Natural killer cell (primary cell): ENCODE results near the gene GSTM5. TPM values are rescaled to one million over a fixed set of nuclear protein-coding genes. Genes with fewer than 3 reads are reported as not detected.
A peak's percentile ranks its signal among the peaks of the same experiment; 100 is the strongest.
"Not testable (repeated sequence)": the region's sequence is repeated elsewhere in the genome, so short reads cannot be mapped to it uniquely, and the experiment has no call there.

Source experiments
- ATAC-seq, 3 donors: fragments of 150-1000 bp in 2 of 3; fragments of 200-7000 bp in 1 of 3; cut with Tn5 transposase; 1 replicate in 1 of 3; 2 replicates in 2 of 3; pipeline ENCODE4 v1.10.0; 2021; ENCODE audit warnings: mild to moderate bottlenecking in 2 of 3, moderate library complexity in 2 of 3
- DNase-seq, 2 donors: peaks; one replicate each; pipeline versions ENCODE4 v3.0.0 to v3.0.0-alpha.2; 2013 to 2021; ENCODE audit warnings: mixed read lengths in 1 of 2
- H3K27ac ChIP-seq: one replicate; pipeline ENCODE4 v1.5.1; 2013; ENCODE audit warnings: mild to moderate bottlenecking, low read length
- H3K27me3 ChIP-seq: one replicate; pipeline ENCODE4 v1.6.1; 2013; ENCODE audit warnings: low read length; ENCODE audit not compliant: control insufficient read depth, insufficient read depth
- H3K36me3 ChIP-seq: one replicate; pipeline ENCODE4 v1.6.1; 2013; ENCODE audit warnings: low read length; ENCODE audit not compliant: control insufficient read depth, insufficient read depth
- H3K4me1 ChIP-seq: one replicate; pipeline ENCODE4 v1.6.1; 2013; ENCODE audit warnings: low read length; ENCODE audit not compliant: control insufficient read depth, insufficient read depth
- H3K4me3 ChIP-seq: one replicate; pipeline ENCODE4 v1.5.1; 2013; ENCODE audit warnings: low read length
- H3K9me3 ChIP-seq: one replicate; pipeline ENCODE4 v1.6.1; 2013; ENCODE audit warnings: low read length; ENCODE audit not compliant: control insufficient read depth, insufficient read depth
- H3K27ac Mint-ChIP-seq, 2 donors: one replicate each; pipeline ENCODE4 v1.8.0; 2022; ENCODE audit warnings: mild to moderate bottlenecking in 2 of 2, mixed read lengths in 2 of 2, moderate library complexity in 1 of 2
- H3K27me3 Mint-ChIP-seq, 2 donors: one replicate each; pipeline ENCODE4 v1.8.0; 2022; ENCODE audit warnings: low read depth in 2 of 2, mixed read lengths in 2 of 2
- H3K36me3 Mint-ChIP-seq: one replicate; pipeline ENCODE4 v1.8.0; 2022; ENCODE audit warnings: mixed read lengths
- H3K4me1 Mint-ChIP-seq, 2 donors: one replicate each; pipeline ENCODE4 v1.8.0; 2022; ENCODE audit warnings: mixed read lengths in 2 of 2
- H3K4me3 Mint-ChIP-seq: one replicate; pipeline ENCODE4 v1.8.0; 2022; ENCODE audit warnings: mild to moderate bottlenecking, moderate library complexity, mixed read lengths
- H3K9me3 Mint-ChIP-seq, 2 donors: one replicate each; pipeline ENCODE4 v1.8.0; 2022; ENCODE audit warnings: mixed read lengths in 2 of 2
- WGBS: methylation state at CpG from one replicate; pipeline ENCODE4 v1.1.7; 2013; ENCODE audit warnings: missing lambda C conversion rate; ENCODE audit not compliant: insufficient coverage; 5-methylcytosine and 5-hydroxymethylcytosine counted together
- intact Hi-C: fragments of 100-400 bp; cut with micrococcal nuclease; formaldehyde crosslinking; loops from one replicate; pipeline ENCODE4 v1.14.2; 2022
- total RNA-seq, 4 donors: library from RNA; stranded (reverse); fragments of 120-200 nt in 1 of 4; gene quantifications; one replicate each; pipeline versions ENCODE4 v1.2.3 to v1.2.4, GENCODE V29; 2013 to 2022
- TF ChIP-seq, protein P1 (sequence below): fragments of 200-600 bp; IDR thresholded peaks from one replicate; pipeline ENCODE4 v1.8.0; 2022; ENCODE audit warnings: antibody characterized with exemption

The GSTM5 gene
- total RNA-seq, 3 donors from 2014 or later (not counting 1 experiment from before 2014, with no cell fraction given) = 0.07 to 0.35 TPM; not detected in 1

- Histone ChIP-seq H3K4me3 (no peak overlapping the region), H3K27ac (no peak overlapping the region), H3K27me3 (no peaks in the 10 kb centered on the region), H3K9me3 (no peaks in the 10 kb centered on the region), H3K36me3 (no peaks in the 10 kb centered on the region), H3K4me1 (peaks cover 13% of the 10 kb centered on the region)
- ATAC-seq (no peak), DNase-seq (peak in 1 of 2 donors; percentile 8)
- TF ChIP-seq, protein P1, sequence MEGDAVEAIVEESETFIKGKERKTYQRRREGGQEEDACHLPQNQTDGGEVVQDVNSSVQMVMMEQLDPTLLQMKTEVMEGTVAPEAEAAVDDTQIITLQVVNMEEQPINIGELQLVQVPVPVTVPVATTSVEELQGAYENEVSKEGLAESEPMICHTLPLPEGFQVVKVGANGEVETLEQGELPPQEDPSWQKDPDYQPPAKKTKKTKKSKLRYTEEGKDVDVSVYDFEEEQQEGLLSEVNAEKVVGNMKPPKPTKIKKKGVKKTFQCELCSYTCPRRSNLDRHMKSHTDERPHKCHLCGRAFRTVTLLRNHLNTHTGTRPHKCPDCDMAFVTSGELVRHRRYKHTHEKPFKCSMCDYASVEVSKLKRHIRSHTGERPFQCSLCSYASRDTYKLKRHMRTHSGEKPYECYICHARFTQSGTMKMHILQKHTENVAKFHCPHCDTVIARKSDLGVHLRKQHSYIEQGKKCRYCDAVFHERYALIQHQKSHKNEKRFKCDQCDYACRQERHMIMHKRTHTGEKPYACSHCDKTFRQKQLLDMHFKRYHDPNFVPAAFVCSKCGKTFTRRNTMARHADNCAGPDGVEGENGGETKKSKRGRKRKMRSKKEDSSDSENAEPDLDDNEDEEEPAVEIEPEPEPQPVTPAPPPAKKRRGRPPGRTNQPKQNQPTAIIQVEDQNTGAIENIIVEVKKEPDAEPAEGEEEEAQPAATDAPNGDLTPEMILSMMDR = no peak
- H3K4me1 Mint-ChIP-seq = peaks cover 0 to 9% of the 10 kb centered on the region in 2 donors
- WGBS = 80% methylated on average over 13 of the region's 13 CpGs
- H3K9me3 Mint-ChIP-seq = no peaks in the 10 kb centered on the region
- no peak overlapping the region for H3K4me3 Mint-ChIP-seq
- peaks cover 7 to 11% of the 10 kb centered on the region in 2 donors for H3K27me3 Mint-ChIP-seq
- intact Hi-C loops = no loop called here
- H3K27ac Mint-ChIP-seq = no peak overlapping the region
- no peaks in the 10 kb centered on the region for H3K36me3 Mint-ChIP-seq
Measured at GRCh38 chr1:109765896-109766615, 54.0 kb downstream of the GSTM5 start.

GRCh38 chr1:109766991-109767636, 55.1 kb downstream of the GSTM5 start:
- H3K36me3 ChIP-seq, H3K27ac Mint-ChIP-seq, H3K27me3 ChIP-seq, H3K36me3 Mint-ChIP-seq, DNase-seq, H3K9me3 ChIP-seq, ATAC-seq, H3K4me3 ChIP-seq, intact Hi-C loops, H3K27ac ChIP-seq, H3K9me3 Mint-ChIP-seq, H3K4me3 Mint-ChIP-seq, H3K4me1 Mint-ChIP-seq: not testable (repeated sequence)
- peaks cover 11% of the 10 kb centered on the region in 2 donors for H3K27me3 Mint-ChIP-seq
- H3K4me1 ChIP-seq = peaks cover 13% of the 10 kb centered on the region
- WGBS = 80% methylated on average over 17 of the region's 17 CpGs

Other genes starting within 250 kb of the GSTM5 start
- gene SYPL2, start 245.7 kb upstream of the GSTM5 start, total RNA-seq = not detected
- gene ATXN7L2, start 228.3 kb upstream of the GSTM5 start, total RNA-seq = 10 to 100 TPM; 16.4 to 18.5 (median 18.3) TPM
- gene CYB561D1, start 218.2 kb upstream of the GSTM5 start, total RNA-seq = 10 to 100 TPM; 21.1 to 36.0 (median 34.7) TPM
- gene AMIGO1, start 202.5 kb upstream of the GSTM5 start, total RNA-seq = 10 to 100 TPM in 1 of 3 donors, 1 to 10 TPM in 2; 5.0 to 10.7 (median 7.8) TPM
- gene GPR61, start 172.4 kb upstream of the GSTM5 start, total RNA-seq = under 1 TPM in 2 of 3 donors, not detected in 1; 0.75 to 0.91 TPM
- gene GNAI3, start 163.6 kb upstream of the GSTM5 start, total RNA-seq = 1 to 10 TPM; 6.1 to 7.6 (median 6.9) TPM
- not detected for gene GNAT2, start 92.6 kb upstream of the GSTM5 start, total RNA-seq
- 100 to 1,000 TPM; 200 to 271 (median 243) TPM for gene AMPD2, start 92.4 kb upstream of the GSTM5 start, total RNA-seq
- gene GSTM4, start 56.2 kb upstream of the GSTM5 start, total RNA-seq = 10 to 100 TPM; 20.5 to 48.8 (median 47.1) TPM
- 100 to 1,000 TPM; 142 to 315 (median 205) TPM for gene GSTM2, start 44.2 kb upstream of the GSTM5 start, total RNA-seq
- 10 to 100 TPM in 2 of 3 donors, not detected in 1; 31.9 to 34.7 TPM for gene GSTM1, start 24.4 kb upstream of the GSTM5 start, total RNA-seq
- gene GSTM3, start 28.8 kb downstream of the GSTM5 start, total RNA-seq = 1 to 10 TPM; 1.7 to 3.0 (median 3.0) TPM
- gene EPS8L3, start 51.7 kb downstream of the GSTM5 start, total RNA-seq = under 1 TPM in 1 of 3 donors, not detected in 2; 0.47 TPM
- gene CSF1, start 198.6 kb downstream of the GSTM5 start, total RNA-seq = 10 to 100 TPM in 1 of 3 donors, 1 to 10 TPM in 2; 2.1 to 57.9 (median 3.7) TPM